Peyer's patch (tissue), 4 donors: ENCODE results near the gene HLA-G. TPM values are rescaled to one million over a fixed set of nuclear protein-coding genes. Genes with fewer than 3 reads are reported as not detected.
A peak's percentile ranks its signal among the peaks of the same experiment; 100 is the strongest.
"Not testable (repeated sequence)": the region's sequence is repeated elsewhere in the genome, so short reads cannot be mapped to it uniquely, and the experiment has no call there.

Source experiments
- DNase-seq, 3 donors: peaks; one replicate each; pipeline ENCODE4 v3.0.0-alpha.2; 2017 to 2019
- H3K27ac ChIP-seq, 4 donors: fragments of 200-600 bp; sonication (generic); one replicate each; pipeline ENCODE4 v1.5.1; 2016 to 2019
- H3K27me3 ChIP-seq, 2 donors: fragments of 200-600 bp; sonication (generic); one replicate each; pipeline ENCODE4 v1.5.1; 2019
- H3K36me3 ChIP-seq, 3 donors: fragments of 200-600 bp; sonication (generic); one replicate each; pipeline ENCODE4 v1.5.1; 2016 to 2019
- H3K4me1 ChIP-seq, 4 donors: fragments of 200-600 bp; sonication (generic); one replicate each; pipeline ENCODE4 v1.5.1; 2016 to 2019
- H3K4me3 ChIP-seq, 4 donors: fragments of 200-600 bp; sonication (generic); 1 replicate in 3 of 4; 2 replicates in 1 of 4; pipeline ENCODE4 v1.5.1; 2016 to 2019; ENCODE audit warnings: mild to moderate bottlenecking in 1 of 4
- H3K9me3 ChIP-seq, 4 donors: fragments of 200-600 bp; sonication (generic); one replicate each; pipeline ENCODE4 v1.5.1; 2016 to 2019; ENCODE audit warnings: mild to moderate bottlenecking in 1 of 4
- CTCF ChIP-seq, 6 experiments: fragments of 450-650 bp in 4 of 6; fragments of 200-600 bp in 2 of 6; sonication (generic) in 1 of 6; IDR thresholded peaks; one replicate each; pipeline ENCODE4 v1.5.1; 2017 to 2019; ENCODE audit warnings: antibody characterized with exemption in 6 of 6, mild to moderate bottlenecking in 3 of 6, moderate library complexity in 1 of 6
- POLR2A ChIP-seq, 2 donors: fragments of 450-650 bp; IDR thresholded peaks; one replicate each; pipeline ENCODE4 v1.5.1; 2017; ENCODE audit warnings: antibody characterized with exemption in 2 of 2, mild to moderate bottlenecking in 2 of 2, moderate library complexity in 2 of 2
- total RNA-seq, 4 donors: library from RNA; depleted of rRNA; stranded (reverse); fragments of >200 nt; gene quantifications; one replicate each; pipeline ENCODE4 v1.1.0, GENCODE V29; 2016

HLA-G gene
- under 1 TPM in 1 of 4 donors, not detected in 3; 0.67 TPM for total RNA-seq

DNA sequence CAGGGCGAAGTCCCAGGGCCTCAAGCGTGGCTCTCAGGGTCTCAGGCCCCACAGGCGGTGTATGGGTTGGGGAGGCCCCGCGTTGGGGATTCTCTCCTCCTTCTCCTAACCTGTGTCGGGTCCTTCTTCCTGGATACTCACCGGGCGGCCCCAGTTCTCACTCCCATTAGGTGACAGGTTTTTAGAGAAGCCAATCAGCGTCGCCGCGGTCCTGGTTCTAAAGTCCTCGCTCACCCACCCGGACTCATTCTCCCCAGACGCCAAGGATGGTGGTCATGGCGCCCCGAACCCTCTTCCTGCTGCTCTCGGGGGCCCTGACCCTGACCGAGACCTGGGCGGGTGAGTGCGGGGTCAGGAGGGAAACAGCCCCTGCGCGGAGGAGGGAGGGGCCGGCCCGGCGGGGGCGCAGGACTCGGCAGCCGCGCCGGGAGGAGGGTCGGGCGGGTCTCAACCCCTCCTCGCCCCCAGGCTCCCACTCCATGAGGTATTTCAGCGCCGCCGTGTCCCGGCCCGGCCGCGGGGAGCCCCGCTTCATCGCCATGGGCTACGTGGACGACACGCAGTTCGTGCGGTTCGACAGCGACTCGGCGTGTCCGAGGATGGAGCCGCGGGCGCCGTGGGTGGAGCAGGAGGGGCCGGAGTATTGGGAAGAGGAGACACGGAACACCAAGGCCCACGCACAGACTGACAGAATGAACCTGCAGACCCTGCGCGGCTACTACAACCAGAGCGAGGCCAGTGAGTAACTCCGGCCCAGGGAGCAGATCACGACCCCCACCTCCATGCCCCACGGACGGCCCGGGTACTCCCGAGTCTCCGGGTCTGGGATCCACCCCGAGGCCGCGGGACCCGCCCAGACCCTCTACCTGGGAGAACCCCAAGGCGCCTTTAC is at the start of gene HLA-G:
Gene HLA-G (plus strand): TSS at position 247 of the 892 bp plus-strand sequence. CDS start 20 bp downstream, at position 267.
- Histone ChIP-seq H3K9me3 (no peaks in the 10 kb centered on the region), H3K4me1 (peaks cover 0 to 10% (median 0%) of the 10 kb centered on the region in 4 donors), H3K27ac (no peak within 1 kb of the TSS), H3K27me3 (peaks cover 0 to 5% of the 10 kb centered on the region in 2 donors), H3K4me3 (peak within 1 kb of the TSS; percentile 1 to 37 (median 32)), H3K36me3 (no peaks in the 10 kb centered on the region)
- no peak for DNase-seq
- TF ChIP-seq CTCF (IDR thresholded peaks at IDR 0.05), result no peak
- no peak for TF ChIP-seq POLR2A (IDR thresholded peaks at IDR 0.05)

- not testable (repeated sequence) for H3K4me3 ChIP-seq, H3K27me3 ChIP-seq, H3K36me3 ChIP-seq, H3K4me1 ChIP-seq, H3K9me3 ChIP-seq, DNase-seq, H3K27ac ChIP-seq
Measured at GRCh38 chr6:29780019-29780698, 47.5 kb upstream of the HLA-G start.

DNA sequence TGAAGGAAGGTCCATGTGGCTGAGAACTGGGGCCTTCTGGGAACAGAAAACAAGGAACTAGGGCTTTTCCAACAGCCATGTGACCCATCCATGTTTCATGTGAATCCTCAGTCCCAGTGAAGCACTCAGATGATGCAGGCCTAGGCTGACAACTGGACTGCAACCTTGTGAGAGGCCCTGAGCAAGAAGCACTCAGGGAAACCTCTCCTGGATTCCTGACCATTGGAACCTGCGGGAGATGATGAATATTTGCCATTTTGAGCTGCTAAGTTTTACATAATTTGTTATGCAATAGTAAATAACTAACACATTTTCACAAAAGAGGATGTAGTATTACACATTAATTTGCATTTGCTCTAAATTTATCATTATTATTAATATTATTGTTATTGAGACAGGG is 38.4 kb upstream of the HLA-G start:
- Histone ChIP-seq H3K36me3 (no peaks in the 10 kb centered on the region), H3K4me1 (peaks cover 0 to 16% (median 0%) of the 10 kb centered on the region in 4 donors), H3K27ac (no peak overlapping the region), H3K27me3 (no peaks in the 10 kb centered on the region), H3K4me3 (no peak overlapping the region), H3K9me3 (no peaks in the 10 kb centered on the region)
- TF ChIP-seq CTCF (IDR thresholded peaks at IDR 0.05) (no peak), POLR2A (IDR thresholded peaks at IDR 0.05) (no peak)
- DNase-seq, result no peak

GRCh38 chr6:29790626-29791025 is 37.0 kb upstream of the HLA-G start:
- no peak for TF ChIP-seq CTCF (IDR thresholded peaks at IDR 0.05)
- no peak for TF ChIP-seq POLR2A (IDR thresholded peaks at IDR 0.05)
- no peak overlapping the region for H3K4me3 ChIP-seq
- H3K9me3 ChIP-seq, result no peaks in the 10 kb centered on the region
- no peaks in the 10 kb centered on the region for H3K36me3 ChIP-seq
- no peaks in the 10 kb centered on the region for H3K27me3 ChIP-seq
- H3K4me1 ChIP-seq, result peaks cover 0 to 16% (median 0%) of the 10 kb centered on the region in 4 donors
- no peak for DNase-seq
- H3K27ac ChIP-seq, result no peak overlapping the region

DNA sequence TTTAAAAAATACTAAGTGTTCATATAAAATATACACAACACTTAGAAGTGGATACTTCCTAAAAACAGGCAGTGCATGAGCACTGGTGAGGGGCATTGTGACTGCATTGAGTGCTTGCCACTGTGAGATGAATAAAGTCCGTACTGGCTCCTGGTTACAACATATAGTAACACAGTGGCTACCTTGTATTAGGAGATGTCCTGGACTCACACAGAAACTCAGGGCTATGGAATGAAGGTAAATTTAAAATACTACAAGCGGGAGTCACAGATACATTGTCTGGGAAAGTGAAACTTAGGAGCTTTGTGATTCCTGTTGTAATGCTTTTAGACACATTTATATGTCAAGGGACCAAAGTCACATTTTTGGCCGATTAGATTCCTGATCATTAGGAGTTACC is 36.5 kb upstream of the HLA-G start:
- TF ChIP-seq POLR2A (IDR thresholded peaks at IDR 0.05) (no peak), CTCF (IDR thresholded peaks at IDR 0.05) (no peak)
- H3K4me3 ChIP-seq, result no peak overlapping the region
- H3K4me1 ChIP-seq, result peaks cover 0 to 16% (median 0%) of the 10 kb centered on the region in 4 donors
- H3K9me3 ChIP-seq, result no peaks in the 10 kb centered on the region
- no peaks in the 10 kb centered on the region for H3K27me3 ChIP-seq
- no peak for DNase-seq
- no peaks in the 10 kb centered on the region for H3K36me3 ChIP-seq
- no peak overlapping the region for H3K27ac ChIP-seq

DNA sequence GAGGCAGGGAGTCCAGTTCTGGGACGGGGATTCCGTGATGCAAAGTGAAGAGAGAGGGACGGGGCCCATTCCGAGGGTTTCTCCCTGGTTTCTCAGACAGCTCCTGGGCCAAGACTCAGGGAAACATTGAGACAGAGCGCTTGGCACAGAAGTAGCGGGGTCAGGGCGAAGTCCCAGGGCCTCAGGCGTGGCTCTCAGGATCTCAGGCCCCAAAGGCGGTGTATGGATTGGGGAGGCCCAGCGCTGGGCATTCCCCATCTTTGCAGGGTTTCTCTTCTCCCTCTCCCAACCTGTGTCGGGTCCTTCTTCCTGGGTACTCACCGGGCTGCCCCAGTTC is 35.9 kb upstream of the HLA-G start:
- Histone ChIP-seq H3K27me3 (no peaks in the 10 kb centered on the region), H3K36me3 (no peaks in the 10 kb centered on the region), H3K27ac (peak overlapping the region in 1 of 4 donors; percentile 77), H3K4me3 (peak overlapping the region; percentile 53 to 85 (median 54)), H3K9me3 (no peaks in the 10 kb centered on the region), H3K4me1 (peaks cover 0 to 16% (median 0%) of the 10 kb centered on the region in 4 donors)
- no peak for DNase-seq
- TF ChIP-seq CTCF (IDR thresholded peaks at IDR 0.05), result no peak
- TF ChIP-seq POLR2A (IDR thresholded peaks at IDR 0.05), result no peak
